ENCODE data around the gene PDE4DIP. TPM values are rescaled to one million over a fixed set of nuclear protein-coding genes. Genes with fewer than 3 reads are reported as not detected.
"Not testable (repeated sequence)": the region's sequence is repeated elsewhere in the genome, so short reads cannot be mapped to it uniquely, and the experiment has no call there.

PDE4DIP gene
- total and polyA plus RNA-seq, 4 donors, result 131 to 249 (median 215) TPM

DNA sequence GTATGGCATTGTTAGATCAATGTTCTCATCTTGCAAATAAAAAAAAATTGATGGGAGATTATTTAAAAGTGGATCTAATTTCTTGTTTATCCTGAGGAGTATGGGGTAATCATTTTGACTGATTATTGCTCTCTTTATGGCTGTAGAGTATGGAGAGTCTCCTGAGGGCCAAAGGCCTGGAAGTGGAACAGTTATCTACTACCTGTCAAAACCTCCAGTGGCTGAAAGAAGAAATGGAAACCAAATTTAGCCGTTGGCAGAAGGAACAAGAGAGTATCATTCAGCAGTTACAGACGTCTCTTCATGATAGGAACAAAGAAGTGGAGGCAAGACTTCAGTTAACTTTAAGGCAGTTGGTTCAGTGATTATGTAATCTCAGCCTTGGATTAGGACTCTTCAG, 123.4 kb downstream of the PDE4DIP start:
- not testable (repeated sequence) for H3K36me3 ChIP-seq (ENCODE audit: control insufficient read depth, insufficient read depth, low read length); DNase-seq (ENCODE audit: low read depth in 4 of 6, low spot score in 6 of 6); H3K27me3 ChIP-seq (ENCODE audit: control insufficient read depth, insufficient read depth, low read length); H3K9me3 ChIP-seq (ENCODE audit: control insufficient read depth, insufficient read depth, low read length); H3K4me1 ChIP-seq (ENCODE audit: control insufficient read depth, insufficient read depth, low read length); H3K4me3 ChIP-seq (ENCODE audit: low read depth, low read length); H3K27ac ChIP-seq (ENCODE audit: low read depth, low read length)
- no CpG with 5 or more reads among the region's 2 CpGs for WGBS (ENCODE audit: insufficient coverage)

DNA sequence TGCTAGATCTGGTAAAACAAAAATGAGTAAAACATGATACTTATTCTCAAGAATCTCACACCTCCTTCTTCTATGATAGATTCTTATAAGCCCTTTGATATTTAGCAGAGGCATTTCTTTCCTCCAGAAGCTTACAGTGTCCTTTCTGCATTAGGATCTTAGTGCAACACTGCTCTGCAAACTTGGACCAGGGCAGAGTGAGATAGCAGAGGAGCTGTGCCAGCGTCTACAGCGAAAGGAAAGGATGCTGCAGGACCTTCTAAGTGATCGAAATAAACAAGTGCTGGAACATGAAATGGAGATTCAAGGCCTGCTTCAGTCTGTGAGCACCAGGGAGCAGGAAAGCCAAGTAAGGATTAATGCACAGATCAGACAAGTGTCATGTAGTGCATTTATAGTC, 124.5 kb downstream of the PDE4DIP start:
- H3K4me1 ChIP-seq (ENCODE audit: control insufficient read depth, insufficient read depth, low read length); H3K4me3 ChIP-seq (ENCODE audit: low read depth, low read length); H3K27ac ChIP-seq (ENCODE audit: low read depth, low read length); H3K9me3 ChIP-seq (ENCODE audit: control insufficient read depth, insufficient read depth, low read length); H3K27me3 ChIP-seq (ENCODE audit: control insufficient read depth, insufficient read depth, low read length); DNase-seq (ENCODE audit: low read depth in 4 of 6, low spot score in 6 of 6); H3K36me3 ChIP-seq (ENCODE audit: control insufficient read depth, insufficient read depth, low read length): not testable (repeated sequence)
- WGBS (ENCODE audit: insufficient coverage), result no CpG with 5 or more reads among the region's 3 CpGs

DNA sequence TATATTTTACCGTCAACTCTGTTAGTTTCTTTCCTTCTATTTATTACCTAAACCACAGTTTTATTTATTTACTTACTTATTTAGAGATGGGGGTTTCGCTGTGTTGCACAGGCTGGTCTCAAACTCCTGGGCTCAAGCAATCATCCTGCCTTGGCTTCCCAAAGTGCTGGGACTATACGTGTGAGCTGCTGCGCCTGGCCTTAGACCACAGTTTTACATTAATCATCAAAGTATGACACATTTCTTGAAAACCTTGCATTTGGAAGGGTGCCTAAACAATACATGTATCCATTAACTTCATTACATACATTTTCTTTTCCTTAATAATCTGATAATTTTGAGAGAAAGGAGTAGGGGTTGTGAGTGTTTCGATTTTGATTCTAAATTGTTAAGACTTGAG, 124.9 kb downstream of the PDE4DIP start:
- no CpG with 5 or more reads among the region's 5 CpGs for WGBS (ENCODE audit: insufficient coverage)

DNA sequence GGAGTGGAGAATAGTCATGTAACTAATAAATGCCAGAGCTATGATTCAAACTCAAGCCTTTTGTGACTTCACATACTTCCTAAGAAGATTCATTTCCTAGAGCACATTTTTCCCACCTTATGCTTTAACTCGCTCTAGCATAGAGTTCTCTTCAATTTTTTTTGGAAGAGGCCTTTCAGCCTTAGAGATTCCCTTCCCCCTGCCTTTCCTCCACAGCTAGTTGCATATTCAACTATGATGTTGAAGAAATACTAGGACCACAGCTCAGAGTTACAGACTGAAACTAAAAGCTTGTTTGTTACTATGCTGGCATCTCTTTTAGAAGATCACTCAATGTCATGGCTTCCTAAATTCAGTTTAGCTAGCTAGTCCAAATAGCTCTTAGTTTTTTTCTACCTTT, 131.2 kb downstream of the PDE4DIP start:
- no CpG with 5 or more reads among the region's 1 CpG for WGBS (ENCODE audit: insufficient coverage)
- H3K9me3 ChIP-seq (ENCODE audit: control insufficient read depth, insufficient read depth, low read length), result not testable (repeated sequence)

More for the DNA sequence above, 124.9 kb downstream of the PDE4DIP start:
- not testable (repeated sequence) for H3K4me1 ChIP-seq (ENCODE audit: control insufficient read depth, insufficient read depth, low read length); H3K27ac ChIP-seq (ENCODE audit: low read depth, low read length); H3K9me3 ChIP-seq (ENCODE audit: control insufficient read depth, insufficient read depth, low read length); DNase-seq (ENCODE audit: low read depth in 4 of 6, low spot score in 6 of 6); H3K4me3 ChIP-seq (ENCODE audit: low read depth, low read length); H3K27me3 ChIP-seq (ENCODE audit: control insufficient read depth, insufficient read depth, low read length); H3K36me3 ChIP-seq (ENCODE audit: control insufficient read depth, insufficient read depth, low read length)

DNA sequence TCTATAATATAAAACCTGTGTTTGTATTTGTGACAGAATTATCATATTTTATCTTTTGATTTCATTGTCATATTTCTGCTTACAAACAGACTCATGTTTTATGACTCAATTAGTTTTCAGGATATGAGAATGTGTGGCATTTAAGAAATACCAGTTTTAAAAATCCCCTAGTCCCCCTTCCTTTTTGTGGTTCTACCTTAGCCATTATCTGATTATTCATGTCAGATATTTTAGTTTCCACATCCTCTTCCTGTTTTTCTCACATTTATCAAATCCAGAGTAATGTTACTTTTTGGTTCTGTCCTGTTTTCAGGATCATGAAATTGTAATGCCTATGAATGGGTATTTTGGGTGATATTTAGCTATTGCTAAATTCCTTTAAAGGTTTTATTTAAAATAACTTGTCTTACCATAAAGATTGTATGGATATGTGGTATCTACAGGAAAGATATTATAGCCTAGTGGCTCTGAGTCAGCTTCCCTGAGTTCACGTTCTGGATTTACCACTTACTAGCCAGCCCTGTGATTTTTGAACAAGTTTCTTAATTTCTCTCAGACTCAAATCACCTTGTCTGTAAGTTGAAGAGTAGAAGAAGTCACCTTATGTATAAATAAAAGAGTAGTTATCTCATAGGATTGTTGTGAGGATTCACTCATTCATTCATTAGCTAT, 131.8 kb downstream of the PDE4DIP start:
- H3K9me3 ChIP-seq (ENCODE audit: control insufficient read depth, insufficient read depth, low read length); H3K4me1 ChIP-seq (ENCODE audit: control insufficient read depth, insufficient read depth, low read length); H3K4me3 ChIP-seq (ENCODE audit: low read depth, low read length); H3K27me3 ChIP-seq (ENCODE audit: control insufficient read depth, insufficient read depth, low read length); H3K27ac ChIP-seq (ENCODE audit: low read depth, low read length); DNase-seq (ENCODE audit: low read depth in 4 of 6, low spot score in 6 of 6): not testable (repeated sequence)
- peaks cover 14% of the 10 kb centered on the region for H3K36me3 ChIP-seq (ENCODE audit: control insufficient read depth, insufficient read depth, low read length)
- no CpG with 5 or more reads among the region's 1 CpG for WGBS (ENCODE audit: insufficient coverage)

More for the DNA sequence above, 131.2 kb downstream of the PDE4DIP start:
- H3K4me1 ChIP-seq (ENCODE audit: control insufficient read depth, insufficient read depth, low read length); DNase-seq (ENCODE audit: low read depth in 4 of 6, low spot score in 6 of 6); H3K27ac ChIP-seq (ENCODE audit: low read depth, low read length); H3K27me3 ChIP-seq (ENCODE audit: control insufficient read depth, insufficient read depth, low read length); H3K4me3 ChIP-seq (ENCODE audit: low read depth, low read length): not testable (repeated sequence)
- H3K36me3 ChIP-seq (ENCODE audit: control insufficient read depth, insufficient read depth, low read length), result peaks cover 13% of the 10 kb centered on the region

DNA sequence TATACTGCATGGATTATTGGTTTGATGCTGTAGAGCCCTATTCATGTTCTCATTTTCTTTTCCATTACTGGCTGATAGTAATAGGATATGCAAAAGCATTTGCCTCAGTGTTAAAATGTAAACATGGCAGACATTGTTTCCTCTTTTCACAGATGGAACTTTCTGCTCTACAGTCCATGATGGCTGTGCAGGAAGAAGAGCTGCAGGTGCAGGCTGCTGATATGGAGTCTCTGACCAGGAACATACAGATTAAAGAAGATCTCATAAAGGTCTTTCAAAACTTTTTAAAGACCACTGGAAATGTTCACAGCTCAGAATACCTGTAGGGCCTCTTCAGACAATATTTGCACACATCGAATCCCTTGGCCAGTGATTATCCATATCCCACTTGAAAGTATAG, 133.6 kb downstream of the PDE4DIP start:
- H3K9me3 ChIP-seq (ENCODE audit: control insufficient read depth, insufficient read depth, low read length); H3K27me3 ChIP-seq (ENCODE audit: control insufficient read depth, insufficient read depth, low read length); H3K4me1 ChIP-seq (ENCODE audit: control insufficient read depth, insufficient read depth, low read length); H3K27ac ChIP-seq (ENCODE audit: low read depth, low read length); H3K4me3 ChIP-seq (ENCODE audit: low read depth, low read length); DNase-seq (ENCODE audit: low read depth in 4 of 6, low spot score in 6 of 6): not testable (repeated sequence)
- peaks cover 17% of the 10 kb centered on the region for H3K36me3 ChIP-seq (ENCODE audit: control insufficient read depth, insufficient read depth, low read length)
- 100% methylated on average over 1 of the region's 1 CpG for WGBS (ENCODE audit: insufficient coverage)

DNA sequence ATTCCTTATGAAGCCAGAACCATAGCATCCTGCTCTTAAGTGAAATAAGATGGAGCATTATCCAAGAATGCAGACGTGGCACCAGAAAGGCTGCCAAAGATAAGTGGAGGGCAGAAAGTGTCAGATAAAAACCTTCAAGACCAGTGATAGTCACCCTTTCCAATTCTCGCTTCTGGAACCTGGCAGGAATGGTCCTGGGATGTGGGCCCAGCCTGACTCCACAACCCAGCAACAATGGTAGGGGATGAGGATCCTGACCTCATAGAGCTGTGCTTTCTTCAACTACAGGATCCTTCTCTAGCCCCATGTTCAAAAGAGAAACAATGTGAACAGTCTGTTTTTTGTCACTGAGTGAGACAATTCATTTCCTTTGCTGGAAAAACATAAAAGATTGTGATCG, 145.2 kb downstream of the PDE4DIP start:
- not testable (repeated sequence) for DNase-seq (ENCODE audit: low read depth in 4 of 6, low spot score in 6 of 6); H3K36me3 ChIP-seq (ENCODE audit: control insufficient read depth, insufficient read depth, low read length); H3K27ac ChIP-seq (ENCODE audit: low read depth, low read length); H3K4me1 ChIP-seq (ENCODE audit: control insufficient read depth, insufficient read depth, low read length); H3K4me3 ChIP-seq (ENCODE audit: low read depth, low read length); H3K27me3 ChIP-seq (ENCODE audit: control insufficient read depth, insufficient read depth, low read length); H3K9me3 ChIP-seq (ENCODE audit: control insufficient read depth, insufficient read depth, low read length)
- WGBS (ENCODE audit: insufficient coverage), result 100% methylated on average over 1 of the region's 3 CpGs

DNA sequence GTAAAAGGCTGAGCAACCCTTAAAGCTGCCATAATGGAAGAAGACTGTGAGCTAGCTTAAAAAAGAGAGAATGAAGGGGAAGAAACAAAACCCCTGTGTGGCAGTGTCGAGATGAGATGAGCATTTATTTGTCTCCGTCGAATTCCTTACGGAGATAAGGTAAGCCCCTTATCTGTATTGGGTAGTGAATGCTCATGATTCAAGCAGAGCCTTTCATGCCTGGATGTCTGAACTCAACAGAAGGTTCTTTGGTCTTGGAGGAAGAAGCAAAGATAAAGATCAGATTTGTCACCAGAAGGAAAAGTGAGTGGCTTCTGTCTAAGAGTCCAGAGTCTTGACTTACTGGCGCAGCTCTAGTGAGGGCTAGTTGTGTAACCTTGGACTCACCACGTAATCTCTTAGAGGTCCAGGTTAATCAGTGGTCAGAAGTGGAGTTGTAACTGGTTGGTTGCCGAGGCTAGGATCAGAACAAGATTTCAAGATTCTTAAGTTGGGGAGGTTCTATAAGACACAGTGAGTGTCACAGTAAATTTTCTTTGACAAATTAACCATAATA, 146.1 kb downstream of the PDE4DIP start:
- WGBS (ENCODE audit: insufficient coverage), result no CpG with 5 or more reads among the region's 7 CpGs
- not testable (repeated sequence) for H3K27me3 ChIP-seq (ENCODE audit: control insufficient read depth, insufficient read depth, low read length); H3K4me1 ChIP-seq (ENCODE audit: control insufficient read depth, insufficient read depth, low read length); H3K36me3 ChIP-seq (ENCODE audit: control insufficient read depth, insufficient read depth, low read length); H3K27ac ChIP-seq (ENCODE audit: low read depth, low read length); DNase-seq (ENCODE audit: low read depth in 4 of 6, low spot score in 6 of 6); H3K9me3 ChIP-seq (ENCODE audit: control insufficient read depth, insufficient read depth, low read length); H3K4me3 ChIP-seq (ENCODE audit: low read depth, low read length)

DNA sequence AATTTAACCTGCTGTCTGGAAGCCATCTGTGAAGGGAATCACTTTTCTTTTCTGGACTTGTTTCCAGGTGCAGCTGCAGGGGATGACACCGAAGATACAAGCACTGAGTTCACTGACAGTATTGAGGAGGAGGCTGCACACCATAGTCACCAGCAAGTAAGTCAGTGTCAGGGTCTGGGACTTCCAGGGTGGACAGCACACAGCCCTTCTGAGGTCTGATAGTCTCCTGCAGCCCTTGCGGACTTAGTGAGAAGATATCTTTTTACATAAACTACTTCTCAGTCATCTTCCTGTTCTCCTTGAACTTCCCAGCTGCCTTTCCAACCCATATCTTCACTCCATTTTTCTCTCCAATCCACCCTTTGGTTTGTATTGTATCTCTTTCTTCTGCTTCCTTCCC, 147.6 kb downstream of the PDE4DIP start:
- H3K9me3 ChIP-seq (ENCODE audit: control insufficient read depth, insufficient read depth, low read length); H3K4me3 ChIP-seq (ENCODE audit: low read depth, low read length); H3K36me3 ChIP-seq (ENCODE audit: control insufficient read depth, insufficient read depth, low read length); H3K27ac ChIP-seq (ENCODE audit: low read depth, low read length); H3K4me1 ChIP-seq (ENCODE audit: control insufficient read depth, insufficient read depth, low read length); H3K27me3 ChIP-seq (ENCODE audit: control insufficient read depth, insufficient read depth, low read length); DNase-seq (ENCODE audit: low read depth in 4 of 6, low spot score in 6 of 6): not testable (repeated sequence)
- WGBS (ENCODE audit: insufficient coverage), result no CpG with 5 or more reads among the region's 2 CpGs

DNA sequence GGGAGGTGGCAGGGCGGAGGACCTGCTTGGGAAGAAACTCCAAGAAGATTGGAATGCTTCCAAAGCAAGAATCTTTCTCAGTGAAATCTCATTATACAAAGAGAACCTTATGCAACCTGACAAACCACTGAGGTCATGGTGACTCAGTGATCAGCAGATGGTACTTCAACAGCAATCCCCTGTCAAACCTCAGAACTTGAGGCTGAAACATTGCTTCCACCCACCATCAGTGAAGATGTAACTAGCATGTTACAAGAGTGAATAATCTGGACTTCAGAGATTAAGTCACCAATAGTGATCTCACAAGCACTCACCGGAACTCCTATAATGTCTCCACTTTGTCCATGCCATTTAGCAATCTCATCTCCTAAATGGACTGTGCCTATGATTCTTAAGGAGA, 148.1 kb downstream of the PDE4DIP start:
- not testable (repeated sequence) for DNase-seq (ENCODE audit: low read depth in 4 of 6, low spot score in 6 of 6); H3K27ac ChIP-seq (ENCODE audit: low read depth, low read length); H3K4me3 ChIP-seq (ENCODE audit: low read depth, low read length); H3K36me3 ChIP-seq (ENCODE audit: control insufficient read depth, insufficient read depth, low read length); H3K4me1 ChIP-seq (ENCODE audit: control insufficient read depth, insufficient read depth, low read length); H3K9me3 ChIP-seq (ENCODE audit: control insufficient read depth, insufficient read depth, low read length); H3K27me3 ChIP-seq (ENCODE audit: control insufficient read depth, insufficient read depth, low read length)
- WGBS (ENCODE audit: insufficient coverage), result no CpG with 5 or more reads among the region's 2 CpGs

All from spinal cord (tissue), 10 donors.